ENCODE measurements around the gene SRPRB. TPM values are rescaled to one million over a fixed set of nuclear protein-coding genes. Genes with fewer than 3 reads are reported as not detected.
A peak's percentile ranks its signal among the peaks of the same experiment; 100 is the strongest.

SRPRB gene
- total and polyA plus RNA-seq, 5 donors from 2014 or later: 23.8 to 57.2 (median 36.4) TPM

GRCh38 chr3:133821767-133822638, 16.4 kb downstream of the SRPRB start:
- Mint-ChIP-seq H3K9me3 (no peaks in the 10 kb centered on the region), H3K27me3 (no peaks in the 10 kb centered on the region), H3K27ac (no peak overlapping the region), H3K36me3 (peaks cover 62% of the 10 kb centered on the region), H3K4me3 (no peak overlapping the region), H3K4me1 (peaks cover 0 to 11% (median 9%) of the 10 kb centered on the region in 4 donors)
- H3K4me1 ChIP-seq (ENCODE audit: control insufficient read depth, insufficient read depth, low read length, poor library complexity, severe bottlenecking): no peaks in the 10 kb centered on the region
- DNase-seq (no peak), ATAC-seq (ENCODE audit: low read depth in 2 of 2) (no peak)
- no peak overlapping the region for H3K4me3 ChIP-seq (ENCODE audit: low read depth, low read length)
- no peaks in the 10 kb centered on the region for H3K9me3 ChIP-seq (ENCODE audit: control insufficient read depth in 2 of 2, low read length in 2 of 2)
- no peak overlapping the region for H3K27ac ChIP-seq (ENCODE audit: insufficient read depth, low read length, poor library complexity, severe bottlenecking)
- no peaks in the 10 kb centered on the region for H3K27me3 ChIP-seq (ENCODE audit: control insufficient read depth, insufficient read depth, low read length)
- H3K36me3 ChIP-seq (ENCODE audit: control insufficient read depth, insufficient read depth, low read length): peaks cover 74% of the 10 kb centered on the region

GRCh38 chr3:133824961-133825485, 19.4 kb downstream of the SRPRB start:
- peaks cover 46% of the 10 kb centered on the region for H3K36me3 Mint-ChIP-seq
- no peaks in the 10 kb centered on the region for H3K9me3 Mint-ChIP-seq
- peaks cover 53% of the 10 kb centered on the region for H3K36me3 ChIP-seq (ENCODE audit: control insufficient read depth, insufficient read depth, low read length)

GRCh38 chr3:133825969-133826727, 20.5 kb downstream of the SRPRB start:
- H3K36me3 Mint-ChIP-seq: peaks cover 39% of the 10 kb centered on the region
- no peak overlapping the region for H3K27ac Mint-ChIP-seq

More at GRCh38 chr3:133824961-133825485, 19.4 kb downstream of the SRPRB start:
- H3K4me1 ChIP-seq (ENCODE audit: control insufficient read depth, insufficient read depth, low read length, poor library complexity, severe bottlenecking): no peaks in the 10 kb centered on the region
- no peaks in the 10 kb centered on the region for H3K27me3 ChIP-seq (ENCODE audit: control insufficient read depth, insufficient read depth, low read length)
- no peak overlapping the region for H3K4me3 Mint-ChIP-seq
- no peak for DNase-seq
- no peak for ATAC-seq (ENCODE audit: low read depth in 2 of 2)
- H3K27ac ChIP-seq (ENCODE audit: insufficient read depth, low read length, poor library complexity, severe bottlenecking): no peak overlapping the region
- H3K27ac Mint-ChIP-seq: no peak overlapping the region
- H3K9me3 ChIP-seq (ENCODE audit: control insufficient read depth in 2 of 2, low read length in 2 of 2): no peaks in the 10 kb centered on the region
- peaks cover 0 to 8% (median 1%) of the 10 kb centered on the region in 4 donors for H3K4me1 Mint-ChIP-seq
- H3K4me3 ChIP-seq (ENCODE audit: low read depth, low read length): no peak overlapping the region
- no peaks in the 10 kb centered on the region for H3K27me3 Mint-ChIP-seq

GRCh38 chr3:133827136-133827535, 21.5 kb downstream of the SRPRB start:
- Histone ChIP-seq H3K4me1 (ENCODE audit: control insufficient read depth, insufficient read depth, low read length, poor library complexity, severe bottlenecking) (no peaks in the 10 kb centered on the region), H3K27me3 (ENCODE audit: control insufficient read depth, insufficient read depth, low read length) (no peaks in the 10 kb centered on the region), H3K27ac (ENCODE audit: insufficient read depth, low read length, poor library complexity, severe bottlenecking) (no peak overlapping the region), H3K4me3 (ENCODE audit: low read depth, low read length) (no peak overlapping the region), H3K36me3 (ENCODE audit: control insufficient read depth, insufficient read depth, low read length) (peaks cover 31% of the 10 kb centered on the region), H3K9me3 (ENCODE audit: control insufficient read depth in 2 of 2, low read length in 2 of 2) (no peaks in the 10 kb centered on the region)
- peaks cover 33% of the 10 kb centered on the region for H3K36me3 Mint-ChIP-seq
- H3K4me3 Mint-ChIP-seq: no peak overlapping the region
- H3K27me3 Mint-ChIP-seq: no peaks in the 10 kb centered on the region
- H3K4me1 Mint-ChIP-seq: peaks cover 0 to 5% (median 0%) of the 10 kb centered on the region in 4 donors
- no peaks in the 10 kb centered on the region for H3K9me3 Mint-ChIP-seq
- ATAC-seq (ENCODE audit: low read depth in 2 of 2) (no peak), DNase-seq (no peak)
- peak overlapping the region in 1 of 3 donors; percentile 66 for H3K27ac Mint-ChIP-seq

More at GRCh38 chr3:133825969-133826727, 20.5 kb downstream of the SRPRB start:
- no peaks in the 10 kb centered on the region for H3K4me1 ChIP-seq (ENCODE audit: control insufficient read depth, insufficient read depth, low read length, poor library complexity, severe bottlenecking)
- H3K4me3 ChIP-seq (ENCODE audit: low read depth, low read length): no peak overlapping the region
- Mint-ChIP-seq H3K4me1 (peaks cover 0 to 5% (median 0%) of the 10 kb centered on the region in 4 donors), H3K9me3 (no peaks in the 10 kb centered on the region), H3K4me3 (no peak overlapping the region), H3K27me3 (no peaks in the 10 kb centered on the region)
- ATAC-seq (ENCODE audit: low read depth in 2 of 2) (no peak), DNase-seq (no peak)
- H3K27ac ChIP-seq (ENCODE audit: insufficient read depth, low read length, poor library complexity, severe bottlenecking): no peak overlapping the region
- peaks cover 41% of the 10 kb centered on the region for H3K36me3 ChIP-seq (ENCODE audit: control insufficient read depth, insufficient read depth, low read length)
- no peaks in the 10 kb centered on the region for H3K27me3 ChIP-seq (ENCODE audit: control insufficient read depth, insufficient read depth, low read length)
- H3K9me3 ChIP-seq (ENCODE audit: control insufficient read depth in 2 of 2, low read length in 2 of 2): no peaks in the 10 kb centered on the region

- Histone ChIP-seq H3K9me3 (ENCODE audit: control insufficient read depth in 2 of 2, low read length in 2 of 2) (no peaks in the 10 kb centered on the region), H3K4me3 (ENCODE audit: low read depth, low read length) (no peak overlapping the region), H3K27me3 (ENCODE audit: control insufficient read depth, insufficient read depth, low read length) (no peaks in the 10 kb centered on the region), H3K36me3 (ENCODE audit: control insufficient read depth, insufficient read depth, low read length) (peaks cover 26% of the 10 kb centered on the region), H3K27ac (ENCODE audit: insufficient read depth, low read length, poor library complexity, severe bottlenecking) (no peak overlapping the region), H3K4me1 (ENCODE audit: control insufficient read depth, insufficient read depth, low read length, poor library complexity, severe bottlenecking) (no peaks in the 10 kb centered on the region)
- Mint-ChIP-seq H3K9me3 (no peaks in the 10 kb centered on the region), H3K36me3 (peaks cover 27% of the 10 kb centered on the region), H3K27ac (peak overlapping the region in 1 of 3 donors; percentile 42), H3K4me1 (peaks cover 0 to under 1% (median 0%) of the 10 kb centered on the region in 4 donors), H3K27me3 (no peaks in the 10 kb centered on the region), H3K4me3 (no peak overlapping the region)
- ATAC-seq (ENCODE audit: low read depth in 2 of 2) (no peak), DNase-seq (no peak)
These were observed 22.1 kb downstream of the SRPRB start for GRCh38 chr3:133827684-133828083.

GRCh38 chr3:133828576-133829309, 23.1 kb downstream of the SRPRB start:
- Histone ChIP-seq H3K4me3 (ENCODE audit: low read depth, low read length) (no peak overlapping the region), H3K9me3 (ENCODE audit: control insufficient read depth in 2 of 2, low read length in 2 of 2) (no peaks in the 10 kb centered on the region), H3K27me3 (ENCODE audit: control insufficient read depth, insufficient read depth, low read length) (no peaks in the 10 kb centered on the region), H3K36me3 (ENCODE audit: control insufficient read depth, insufficient read depth, low read length) (peaks cover 17% of the 10 kb centered on the region), H3K4me1 (ENCODE audit: control insufficient read depth, insufficient read depth, low read length, poor library complexity, severe bottlenecking) (no peaks in the 10 kb centered on the region), H3K27ac (ENCODE audit: insufficient read depth, low read length, poor library complexity, severe bottlenecking) (no peak overlapping the region)
- peaks cover 23% of the 10 kb centered on the region for H3K36me3 Mint-ChIP-seq
- peak overlapping the region in 1 of 3 donors; percentile 42 for H3K27ac Mint-ChIP-seq
- DNase-seq (no peak), ATAC-seq (ENCODE audit: low read depth in 2 of 2) (no peak)
- no peaks in the 10 kb centered on the region for H3K27me3 Mint-ChIP-seq
- no peaks in the 10 kb centered on the region for H3K9me3 Mint-ChIP-seq
- no peaks in the 10 kb centered on the region for H3K4me1 Mint-ChIP-seq
- no peak overlapping the region for H3K4me3 Mint-ChIP-seq

- ATAC-seq (ENCODE audit: low read depth in 2 of 2): no peak
- no peak for DNase-seq
- Histone ChIP-seq H3K4me3 (ENCODE audit: low read depth, low read length) (no peak overlapping the region), H3K27me3 (ENCODE audit: control insufficient read depth, insufficient read depth, low read length) (no peaks in the 10 kb centered on the region), H3K9me3 (ENCODE audit: control insufficient read depth in 2 of 2, low read length in 2 of 2) (no peaks in the 10 kb centered on the region), H3K4me1 (ENCODE audit: control insufficient read depth, insufficient read depth, low read length, poor library complexity, severe bottlenecking) (no peaks in the 10 kb centered on the region), H3K27ac (ENCODE audit: insufficient read depth, low read length, poor library complexity, severe bottlenecking) (no peak overlapping the region), H3K36me3 (ENCODE audit: control insufficient read depth, insufficient read depth, low read length) (peaks cover 12% of the 10 kb centered on the region)
- H3K27me3 Mint-ChIP-seq: no peaks in the 10 kb centered on the region
- H3K4me1 Mint-ChIP-seq: no peaks in the 10 kb centered on the region
- no peak overlapping the region for H3K27ac Mint-ChIP-seq
- H3K36me3 Mint-ChIP-seq: peaks cover 17% of the 10 kb centered on the region
- no peak overlapping the region for H3K4me3 Mint-ChIP-seq
- H3K9me3 Mint-ChIP-seq: no peaks in the 10 kb centered on the region
These were observed 23.7 kb downstream of the SRPRB start for GRCh38 chr3:133829310-133829707.

All from CD4-positive, CD25-positive, alpha-beta regulatory T cell (primary cell).